HG03575 (cell line): ENCODE data around the gene EMP2.
"Not testable (repeated sequence)": the region's sequence is repeated elsewhere in the genome, so short reads cannot be mapped to it uniquely, and the experiment has no call there.

Experiments used
- ATAC-seq: cut with Tn5 transposase; IDR thresholded peaks from one replicate; pipeline ENCODE4 v1.9.1; 2021; ENCODE audit not compliant: unreplicated experiment, insufficient number of reproducible peaks, low FRiP score; ENCODE audit errors: extremely low read depth

The EMP2 gene

DNA sequence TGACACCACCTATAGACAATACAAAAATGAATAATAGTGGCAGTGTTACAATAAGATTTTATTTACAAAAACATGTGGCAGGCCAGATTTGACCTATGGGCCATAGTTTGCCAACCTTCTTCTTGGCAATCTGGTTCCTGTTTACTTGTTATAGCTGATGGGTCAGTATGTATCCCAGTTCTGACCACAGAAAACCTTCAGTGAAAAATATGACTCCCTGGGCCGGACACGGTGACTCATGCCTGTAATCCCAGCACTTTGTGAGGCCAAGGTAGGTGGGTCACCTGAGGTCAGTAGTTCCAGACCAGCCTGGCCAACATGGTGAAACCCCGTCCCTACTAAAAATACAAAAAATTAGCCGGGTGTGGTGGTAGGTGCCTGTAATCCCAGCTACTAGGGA is 46.8 kb downstream of the EMP2 start:
- ATAC-seq: not testable (repeated sequence)

DNA sequence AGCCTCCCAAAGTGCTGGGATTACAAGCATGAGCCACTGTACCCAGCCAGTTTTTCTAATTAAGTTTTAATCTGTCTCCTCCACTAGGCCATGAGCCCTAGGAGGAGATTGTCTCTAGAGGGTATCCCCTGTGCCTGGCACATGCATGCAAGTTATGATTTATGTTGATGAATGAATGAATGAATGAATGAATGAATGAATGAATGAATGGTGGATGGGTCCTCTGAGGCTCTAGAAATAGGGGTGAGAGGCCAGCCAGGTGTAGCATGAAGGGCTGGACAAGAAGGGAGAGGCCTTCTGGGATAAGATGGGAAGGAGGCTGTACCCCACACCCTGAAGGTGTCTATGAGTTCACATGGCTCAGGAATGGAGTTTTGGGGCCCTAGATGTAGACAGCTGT is 48.8 kb downstream of the EMP2 start:
- ATAC-seq: no peak

DNA sequence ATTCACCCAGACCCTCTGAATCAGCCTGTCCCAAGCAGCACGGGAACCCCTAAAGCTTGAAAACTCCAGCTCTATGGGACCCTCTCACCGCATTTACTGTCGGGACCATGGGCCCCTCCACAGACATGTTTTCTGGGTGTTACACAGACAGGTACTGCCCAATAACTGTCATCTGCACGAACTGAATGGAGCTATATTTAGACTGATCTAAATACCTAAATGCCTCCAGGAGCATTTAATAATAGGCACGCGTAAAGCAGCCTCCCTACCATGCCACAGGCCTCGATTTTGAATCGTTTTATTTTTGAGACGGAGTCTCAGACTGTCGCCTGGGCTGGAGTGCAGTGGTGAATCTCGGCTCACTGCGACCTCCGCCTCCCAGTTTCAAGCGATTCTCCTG is 49.7 kb downstream of the EMP2 start:
- no peak for ATAC-seq

DNA sequence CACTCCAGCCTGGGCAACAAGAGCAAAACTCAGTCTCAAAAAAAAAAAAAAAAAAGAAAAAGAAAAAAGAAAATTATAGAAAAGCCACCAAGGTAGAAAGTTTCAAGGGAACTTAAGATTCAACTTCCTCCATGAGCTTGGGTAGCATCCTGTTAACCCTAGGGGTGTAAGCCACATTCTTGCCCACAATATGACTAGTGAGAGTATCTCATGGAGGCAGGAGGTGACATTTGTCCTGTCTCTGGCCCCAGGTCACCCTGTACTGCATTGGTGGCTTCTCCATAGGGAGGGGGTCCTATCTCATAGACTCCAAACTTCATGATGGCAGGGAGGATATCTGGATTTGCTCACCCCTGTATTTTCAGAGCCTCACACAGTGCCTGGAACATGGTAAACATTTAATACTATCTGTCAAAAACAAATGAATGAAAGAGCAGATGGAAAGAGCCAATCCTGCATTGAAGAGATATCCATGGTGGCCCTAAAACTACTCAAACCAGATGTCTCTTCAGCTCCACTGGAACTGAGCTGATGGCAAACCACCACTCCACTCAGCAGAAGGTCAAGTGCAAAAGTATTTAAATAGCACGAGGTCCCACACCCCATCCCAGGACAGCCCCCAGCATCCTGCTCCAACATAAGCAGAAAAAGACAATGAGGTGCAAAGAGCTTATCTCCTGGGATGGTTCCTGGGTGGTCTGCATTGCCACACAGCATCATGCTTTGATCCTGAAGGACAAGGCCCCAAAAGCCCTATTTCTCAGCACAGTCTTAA is 50.3 kb downstream of the EMP2 start:
- ATAC-seq: no peak

- ATAC-seq: no peak
Observed at GRCh38 chr16:10528635-10529034, 51.8 kb downstream of the EMP2 start.

DNA sequence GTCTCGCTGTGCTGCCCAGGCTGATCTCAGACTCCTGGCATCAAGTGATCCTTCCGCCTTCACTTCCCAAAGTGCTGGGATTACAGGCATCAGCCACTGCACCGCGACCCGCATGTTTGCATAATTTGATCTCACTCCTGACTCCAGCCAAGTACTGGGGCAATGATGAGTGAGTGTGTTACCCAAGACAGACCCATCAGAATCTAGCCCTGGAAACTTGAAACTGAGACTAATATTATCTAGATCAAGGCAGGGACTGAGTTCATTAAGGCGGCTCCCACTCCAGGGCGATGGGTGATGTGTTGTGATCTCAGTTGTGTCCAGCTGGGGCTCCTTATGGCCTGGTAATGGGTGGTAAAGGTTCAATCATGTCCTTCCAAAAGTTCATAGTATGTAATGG is 53.4 kb downstream of the EMP2 start:
- no peak for ATAC-seq

DNA sequence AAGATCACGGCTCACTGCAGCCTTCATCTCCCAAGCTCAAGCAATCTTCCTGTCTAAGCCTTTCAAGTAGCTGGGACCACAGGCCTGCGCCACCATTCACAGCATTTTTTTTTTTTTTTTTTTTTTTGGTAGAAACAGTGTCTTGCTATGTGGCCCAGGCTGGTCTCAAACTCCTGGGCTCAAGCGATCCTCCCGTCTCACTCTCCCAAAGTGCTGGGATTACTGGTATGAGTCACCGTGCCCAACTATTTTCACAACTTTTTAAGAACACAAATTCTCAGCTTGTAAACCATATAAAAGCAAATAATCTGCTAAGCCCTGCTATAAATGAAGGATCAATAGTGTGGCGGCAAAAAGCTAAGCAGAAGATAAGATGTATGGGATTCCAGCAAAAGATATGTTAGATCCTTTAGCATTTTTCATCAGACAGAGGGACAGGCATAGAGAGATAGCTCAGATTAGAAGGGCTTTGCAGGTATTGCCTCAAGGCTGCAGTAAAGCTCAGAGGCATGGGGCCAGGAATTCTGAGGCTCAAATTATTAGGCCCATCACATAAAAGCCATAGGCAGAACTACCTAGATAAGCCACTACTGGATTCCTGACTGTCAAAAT is 55.1 kb downstream of the EMP2 start:
- no peak for ATAC-seq

- no peak for ATAC-seq
Observed at GRCh38 chr16:10522966-10523365, 57.4 kb downstream of the EMP2 start.

- ATAC-seq: no peak
Observed at GRCh38 chr16:10521681-10522274, 58.6 kb downstream of the EMP2 start.

GRCh38 chr16:10520869-10521578 is 59.4 kb downstream of the EMP2 start:
- ATAC-seq: no peak

DNA sequence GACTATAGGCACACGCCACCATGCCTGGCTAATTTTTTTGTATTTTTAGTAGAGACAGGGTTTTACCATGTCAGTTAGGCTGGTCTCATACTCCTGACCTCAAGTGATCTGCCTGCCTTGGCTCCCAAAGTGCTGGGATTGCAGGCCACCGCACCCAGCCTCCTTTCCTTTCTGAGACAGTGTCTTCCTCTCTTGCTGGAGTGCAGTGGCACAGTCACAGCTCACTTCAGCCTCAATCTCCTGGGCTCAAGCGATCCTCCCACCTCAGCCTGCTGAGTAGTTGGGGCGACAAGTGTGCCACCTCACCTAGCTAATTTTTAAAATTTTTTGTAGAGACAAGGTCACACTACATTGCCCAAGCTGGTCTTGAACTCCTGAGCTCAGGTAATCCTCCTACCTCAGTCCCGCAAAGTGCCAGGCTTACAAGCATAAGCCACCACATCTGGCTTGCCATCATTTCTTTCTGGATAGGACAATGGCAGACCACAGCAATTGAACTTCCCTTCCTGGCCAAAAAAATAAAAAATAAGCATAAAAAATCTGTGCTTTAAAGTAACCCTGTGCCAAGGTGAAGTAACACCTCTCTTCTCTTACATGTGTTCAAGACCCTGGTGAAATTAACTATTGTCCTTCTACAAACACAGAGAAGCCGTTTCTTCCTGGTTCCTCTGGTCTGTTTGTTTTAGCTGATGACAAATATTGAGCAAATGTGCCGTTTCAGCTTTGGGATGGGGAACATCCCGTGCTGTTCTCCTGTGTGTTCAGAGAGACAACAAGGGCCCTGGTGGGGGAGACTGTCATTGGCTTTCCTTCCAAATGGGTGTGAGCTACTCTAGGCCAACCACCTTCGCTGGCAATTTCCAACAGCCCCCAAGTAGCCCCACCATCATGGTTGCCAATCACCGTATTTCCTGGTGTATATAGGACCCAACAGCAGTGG is 60.2 kb downstream of the EMP2 start:
- ATAC-seq: no peak

- no peak for ATAC-seq
Observed at GRCh38 chr16:10519297-10519696, 61.1 kb downstream of the EMP2 start.

DNA sequence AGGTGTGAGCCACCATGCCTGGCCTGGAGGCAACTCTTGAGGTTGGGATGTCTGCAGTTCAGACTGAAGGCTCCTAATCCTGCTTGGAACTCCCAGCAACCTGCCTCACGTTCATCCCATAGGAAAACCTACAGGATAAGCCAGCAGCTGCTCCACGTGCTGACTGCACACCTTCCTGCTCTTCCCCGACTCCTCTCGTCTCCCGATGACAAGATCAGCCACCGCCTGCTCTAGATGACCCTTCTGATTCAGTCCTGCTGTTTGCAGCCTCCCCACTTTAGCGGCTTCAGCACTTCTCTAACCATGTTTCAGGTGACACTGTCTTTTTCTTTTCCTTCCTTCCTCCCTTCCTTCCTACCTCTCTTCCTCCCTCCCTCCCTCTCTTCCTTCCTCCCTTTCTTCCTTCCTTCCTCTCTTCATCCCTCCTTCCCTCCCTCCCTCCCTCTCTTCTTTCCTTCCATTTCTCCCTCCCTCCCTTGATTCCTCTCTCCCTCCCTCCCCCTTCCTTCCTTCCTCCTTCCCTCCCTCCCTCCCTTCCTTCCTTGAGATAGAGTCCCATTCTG is 61.8 kb downstream of the EMP2 start:
- ATAC-seq: no peak

DNA sequence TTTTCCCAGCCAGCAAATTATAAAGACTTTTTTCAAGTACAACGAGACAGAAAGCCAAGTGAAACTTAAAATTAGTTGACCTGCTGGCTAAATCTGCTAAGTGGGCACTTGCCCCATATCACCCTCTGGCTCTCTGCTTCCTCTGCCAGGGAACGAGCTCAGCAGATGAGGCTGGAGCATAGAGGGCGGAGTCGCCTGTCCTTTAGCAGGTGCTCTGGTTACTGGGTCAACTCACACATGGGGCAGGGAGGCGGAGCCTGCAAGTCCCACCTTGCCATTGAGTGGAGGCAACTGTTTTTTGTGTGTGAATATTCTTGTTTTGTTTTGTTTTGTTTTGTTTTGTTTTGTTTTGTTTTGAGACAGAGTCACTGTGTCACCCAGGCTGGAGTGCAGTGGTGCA is 62.5 kb downstream of the EMP2 start:
- no peak for ATAC-seq

- no peak for ATAC-seq
Observed at GRCh38 chr16:10514369-10515055, 65.9 kb downstream of the EMP2 start.

DNA sequence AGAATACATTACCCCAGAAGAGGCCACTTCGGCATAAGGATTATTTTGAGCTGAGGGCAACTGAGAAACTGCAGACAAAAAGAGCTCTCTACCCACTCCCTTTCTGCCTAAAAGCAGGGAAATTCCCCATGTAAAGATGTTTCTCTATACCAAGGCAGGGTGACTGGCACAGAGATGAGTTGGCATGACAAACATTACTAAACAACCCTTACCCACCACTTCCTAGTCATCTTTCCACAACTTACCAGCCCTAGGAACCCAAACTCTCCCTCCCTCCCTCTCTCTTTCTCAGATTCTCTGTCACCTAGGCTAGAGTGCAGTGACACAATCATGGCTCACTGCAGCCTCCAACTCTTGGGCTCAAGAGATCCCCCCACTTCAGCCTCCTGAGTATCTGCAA is 68.6 kb downstream of the EMP2 start:
- no peak for ATAC-seq

GRCh38 chr16:10510279-10510678 is 70.1 kb downstream of the EMP2 start:
- ATAC-seq: no peak

DNA sequence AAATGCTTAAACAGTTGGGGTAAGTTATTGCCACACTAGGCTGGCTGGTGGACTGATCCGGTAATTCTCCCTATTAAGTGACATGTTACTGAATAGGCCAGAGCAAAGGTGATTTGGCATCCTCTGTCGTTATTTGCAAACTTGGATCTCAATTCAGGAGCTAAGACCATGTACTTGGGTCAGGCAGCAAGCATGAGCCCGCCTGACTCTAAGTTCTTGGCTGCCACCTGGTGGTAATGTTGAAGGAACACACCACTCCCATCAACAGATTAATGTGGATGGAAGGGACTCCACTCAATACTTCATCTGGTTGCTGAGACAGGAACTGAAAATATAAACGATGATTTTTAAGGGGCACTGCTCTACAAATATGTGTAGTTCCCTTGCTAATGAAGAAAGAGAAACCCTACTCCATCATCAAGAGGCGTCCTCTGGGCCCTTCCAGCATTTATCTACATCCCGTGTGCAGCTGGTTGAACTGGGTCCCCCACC is 70.8 kb downstream of the EMP2 start:
- peak; percentile 62 for ATAC-seq
